Epithelial cell of proximal tubule (primary cell): Measurements from ENCODE around the gene CDH4. TPM values are rescaled to one million over a fixed set of nuclear protein-coding genes. Genes with fewer than 3 reads are reported as not detected.

Experiments used
- DNase-seq: peaks from one replicate; pipeline ENCODE4 v3.0.0-alpha.2; 2011; ENCODE audit warnings: low read depth
- H3K4me3 ChIP-seq: 2 replicates; pipeline ENCODE4 v1.5.1; 2011; ENCODE audit warnings: low read depth, mild to moderate bottlenecking, low read length
- CTCF ChIP-seq: conservative IDR thresholded peaks from 2 replicates; pipeline ENCODE4 v1.5.1; 2012; ENCODE audit warnings: low read depth, mild to moderate bottlenecking, low read length
- total RNA-seq: library from RNA; depleted of rRNA; stranded (reverse); fragments of >200 nt; gene quantifications from 2 replicates; pipeline ENCODE4 v1.2.3, GENCODE V29; 2015

CDH4 gene
- total RNA-seq, 1 donor from 2014 or later = 17.1 TPM

GRCh38 chr20:61761453-61762166, 509.5 kb downstream of the CDH4 start:
- DNase-seq = no peak
- TF ChIP-seq CTCF = no peak
- no peak overlapping the region for H3K4me3 ChIP-seq

GRCh38 chr20:61762167-61762710, 510.2 kb downstream of the CDH4 start:
- H3K4me3 ChIP-seq = no peak overlapping the region
- DNase-seq = no peak
- TF ChIP-seq CTCF = no peak

- no peak for TF ChIP-seq CTCF
Observed at GRCh38 chr20:61762886-61763739, 511.1 kb downstream of the CDH4 start.

GRCh38 chr20:61763740-61764400, 511.8 kb downstream of the CDH4 start:
- TF ChIP-seq CTCF = no peak
- DNase-seq = no peak
- H3K4me3 ChIP-seq = no peak overlapping the region

More at GRCh38 chr20:61762886-61763739, 511.1 kb downstream of the CDH4 start:
- H3K4me3 ChIP-seq = no peak overlapping the region
- DNase-seq = no peak

- no peak for DNase-seq
- no peak overlapping the region for H3K4me3 ChIP-seq
- no peak for TF ChIP-seq CTCF
Observed at GRCh38 chr20:61764471-61765025, 512.5 kb downstream of the CDH4 start.

GRCh38 chr20:61765081-61765870, 513.2 kb downstream of the CDH4 start:
- no peak for TF ChIP-seq CTCF
- H3K4me3 ChIP-seq = no peak overlapping the region

More at GRCh38 chr20:61765081-61765870, 513.2 kb downstream of the CDH4 start:
- DNase-seq = no peak
